ENCODE data around the gene PSMB7.

PSMB7 gene

DNA sequence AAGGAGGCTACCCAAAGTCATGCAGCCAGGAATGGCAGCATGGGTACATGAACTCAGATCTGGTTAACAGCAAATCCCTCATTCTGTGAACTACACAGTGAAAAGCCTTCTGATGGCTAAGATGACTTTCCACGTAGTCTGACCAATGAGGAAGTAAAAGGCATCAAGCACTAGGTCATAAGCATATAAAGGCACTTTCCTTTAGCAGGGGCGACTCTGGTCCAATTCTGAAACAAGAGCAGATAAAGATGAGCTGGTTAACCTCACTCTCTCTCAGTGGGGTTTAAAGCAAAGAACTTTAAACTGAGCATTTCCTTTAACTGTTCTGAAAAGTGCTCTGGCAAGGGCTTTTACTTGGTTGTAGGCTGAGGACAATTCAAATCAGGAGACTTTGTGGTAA is 21.1 kb downstream of the PSMB7 start:
- Histone ChIP-seq H2AFZ (ENCODE audit: low read depth, low read length) (no peak overlapping the region), H3K4me2 (ENCODE audit: insufficient read depth, low read length) (no peak overlapping the region), H3K79me2 (ENCODE audit: insufficient read depth, low read length) (peaks cover 100% of the 10 kb centered on the region), H4K20me1 (ENCODE audit: insufficient read depth, low read length) (peaks cover 69% of the 10 kb centered on the region), H3K4me3 (ENCODE audit: low read depth in 1 of 2, low read length in 2 of 2) (no peak overlapping the region), H3K27ac (ENCODE audit: low read length) (no peak overlapping the region), H3K9ac (ENCODE audit: low read depth, low read length) (no peak overlapping the region), H3K27me3 (ENCODE audit: insufficient read depth, low read length, poor library complexity) (no peaks in the 10 kb centered on the region), H3K4me1 (ENCODE audit: insufficient read depth, low read length) (no peaks in the 10 kb centered on the region), H3K36me3 (ENCODE audit: insufficient read depth, low read length) (peaks cover 43% of the 10 kb centered on the region; the same call in 1 of the 2 replicates), H3K9me3 (ENCODE audit: insufficient read depth, low read length, severe bottlenecking) (no peaks in the 10 kb centered on the region)
- DNase-seq (no peak), ATAC-seq (ENCODE audit: insufficient read depth, low read depth) (no peak)
- TF ChIP-seq EZH2 (IDR thresholded peaks at IDR 0.05; ENCODE audit: borderline replicate concordance, low read depth, low read length, severe bottlenecking), result no peak
- TF ChIP-seq, protein P1, sequence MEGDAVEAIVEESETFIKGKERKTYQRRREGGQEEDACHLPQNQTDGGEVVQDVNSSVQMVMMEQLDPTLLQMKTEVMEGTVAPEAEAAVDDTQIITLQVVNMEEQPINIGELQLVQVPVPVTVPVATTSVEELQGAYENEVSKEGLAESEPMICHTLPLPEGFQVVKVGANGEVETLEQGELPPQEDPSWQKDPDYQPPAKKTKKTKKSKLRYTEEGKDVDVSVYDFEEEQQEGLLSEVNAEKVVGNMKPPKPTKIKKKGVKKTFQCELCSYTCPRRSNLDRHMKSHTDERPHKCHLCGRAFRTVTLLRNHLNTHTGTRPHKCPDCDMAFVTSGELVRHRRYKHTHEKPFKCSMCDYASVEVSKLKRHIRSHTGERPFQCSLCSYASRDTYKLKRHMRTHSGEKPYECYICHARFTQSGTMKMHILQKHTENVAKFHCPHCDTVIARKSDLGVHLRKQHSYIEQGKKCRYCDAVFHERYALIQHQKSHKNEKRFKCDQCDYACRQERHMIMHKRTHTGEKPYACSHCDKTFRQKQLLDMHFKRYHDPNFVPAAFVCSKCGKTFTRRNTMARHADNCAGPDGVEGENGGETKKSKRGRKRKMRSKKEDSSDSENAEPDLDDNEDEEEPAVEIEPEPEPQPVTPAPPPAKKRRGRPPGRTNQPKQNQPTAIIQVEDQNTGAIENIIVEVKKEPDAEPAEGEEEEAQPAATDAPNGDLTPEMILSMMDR (IDR thresholded peaks at IDR 0.05; ENCODE audit: borderline replicate concordance, extremely low read depth, low read length, poor library complexity, severe bottlenecking), result no peak

DNA sequence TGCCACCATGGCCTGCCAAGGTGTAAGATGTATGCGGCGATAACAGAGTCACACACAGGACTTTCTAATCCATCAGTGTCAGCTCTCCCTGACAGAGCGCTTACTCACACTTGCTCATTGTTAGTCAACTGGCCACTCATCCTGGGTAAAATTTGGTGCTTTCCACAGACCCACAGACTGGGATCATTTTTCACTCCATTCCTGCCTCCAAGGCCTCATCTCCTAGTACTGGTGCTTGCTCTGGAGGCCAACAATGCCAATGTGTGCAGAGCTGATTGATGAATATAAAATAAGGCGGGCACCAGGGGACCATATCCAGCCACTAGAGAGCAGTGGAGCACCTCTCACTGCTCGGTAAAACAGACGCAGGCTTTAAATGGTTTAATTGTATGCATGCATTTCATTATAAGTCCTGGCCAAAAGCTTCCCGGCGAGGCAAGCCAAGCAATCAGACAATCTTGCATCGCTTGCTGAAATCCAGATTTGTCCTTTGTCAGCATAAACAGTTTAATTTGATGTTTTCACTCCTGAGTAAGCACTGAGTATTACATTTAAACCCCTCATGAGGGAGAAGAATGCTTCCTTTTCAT is 22.3 kb downstream of the PSMB7 start:
- H3K4me3 ChIP-seq (ENCODE audit: low read depth in 1 of 2, low read length in 2 of 2), result no peak overlapping the region
- no peaks in the 10 kb centered on the region for H3K4me1 ChIP-seq (ENCODE audit: insufficient read depth, low read length)
- no peaks in the 10 kb centered on the region for H3K27me3 ChIP-seq (ENCODE audit: insufficient read depth, low read length, poor library complexity)
- no peak overlapping the region for H2AFZ ChIP-seq (ENCODE audit: low read depth, low read length)
- H4K20me1 ChIP-seq (ENCODE audit: insufficient read depth, low read length), result peaks cover 72% of the 10 kb centered on the region
- H3K9me3 ChIP-seq (ENCODE audit: insufficient read depth, low read length, severe bottlenecking), result no peaks in the 10 kb centered on the region
- ATAC-seq (ENCODE audit: insufficient read depth, low read depth) (no peak), DNase-seq (no peak)
- H3K27ac ChIP-seq (ENCODE audit: low read length), result no peak overlapping the region
- H3K36me3 ChIP-seq (ENCODE audit: insufficient read depth, low read length), result peaks cover 34% of the 10 kb centered on the region; the same call in 1 of the 2 replicates
- H3K9ac ChIP-seq (ENCODE audit: low read depth, low read length), result no peak overlapping the region
- H3K79me2 ChIP-seq (ENCODE audit: insufficient read depth, low read length), result peaks cover 100% of the 10 kb centered on the region
- TF ChIP-seq, protein P1 (IDR thresholded peaks at IDR 0.05; ENCODE audit: borderline replicate concordance, extremely low read depth, low read length, poor library complexity, severe bottlenecking), result no peak
- TF ChIP-seq EZH2 (IDR thresholded peaks at IDR 0.05; ENCODE audit: borderline replicate concordance, low read depth, low read length, severe bottlenecking), result no peak
- H3K4me2 ChIP-seq (ENCODE audit: insufficient read depth, low read length), result no peak overlapping the region

DNA sequence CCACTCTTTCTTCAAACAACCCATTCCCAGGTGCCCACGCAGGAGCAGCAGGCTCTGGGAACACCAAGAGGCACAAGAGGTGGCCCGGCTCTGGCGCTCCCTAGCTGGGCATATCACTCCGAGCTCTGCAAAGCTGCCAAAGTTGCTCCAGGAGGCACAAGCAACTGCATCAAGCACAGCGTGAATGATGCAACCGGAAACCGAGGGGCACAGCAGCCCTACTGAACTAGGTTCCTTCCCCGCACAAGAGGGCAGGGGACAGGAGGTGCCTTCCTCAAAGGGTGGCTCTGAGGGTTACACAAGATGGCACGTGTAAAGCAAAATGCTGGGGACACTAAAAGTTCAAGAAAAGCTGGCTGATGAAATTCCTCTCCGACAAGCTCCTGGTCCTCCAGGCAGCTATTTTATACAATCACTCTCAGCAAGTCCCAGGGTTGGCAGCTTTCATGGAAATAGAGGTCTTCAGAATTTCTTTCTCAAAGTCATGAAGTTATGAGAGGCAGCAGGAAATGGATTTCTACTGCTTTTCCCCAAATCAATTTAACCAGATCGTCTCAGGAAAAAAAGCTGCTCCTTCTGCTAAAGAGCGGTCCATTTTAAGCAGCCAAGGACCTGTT is 22.9 kb downstream of the PSMB7 start:
- no peak overlapping the region for H3K27ac ChIP-seq (ENCODE audit: low read length)
- peaks cover 69% of the 10 kb centered on the region for H4K20me1 ChIP-seq (ENCODE audit: insufficient read depth, low read length)
- no peak for TF ChIP-seq EZH2 (IDR thresholded peaks at IDR 0.05; ENCODE audit: borderline replicate concordance, low read depth, low read length, severe bottlenecking)
- TF ChIP-seq, protein P1 (IDR thresholded peaks at IDR 0.05; ENCODE audit: borderline replicate concordance, extremely low read depth, low read length, poor library complexity, severe bottlenecking), result no peak
- DNase-seq (no peak), ATAC-seq (ENCODE audit: insufficient read depth, low read depth) (peak; percentile 53; the same call in 1 of the 3 replicates)
- H3K79me2 ChIP-seq (ENCODE audit: insufficient read depth, low read length), result peaks cover 100% of the 10 kb centered on the region
- H3K9ac ChIP-seq (ENCODE audit: low read depth, low read length), result no peak overlapping the region
- H3K4me1 ChIP-seq (ENCODE audit: insufficient read depth, low read length), result no peaks in the 10 kb centered on the region
- H3K4me2 ChIP-seq (ENCODE audit: insufficient read depth, low read length), result no peak overlapping the region
- no peaks in the 10 kb centered on the region for H3K27me3 ChIP-seq (ENCODE audit: insufficient read depth, low read length, poor library complexity)
- no peak overlapping the region for H3K4me3 ChIP-seq (ENCODE audit: low read depth in 1 of 2, low read length in 2 of 2)
- no peak overlapping the region for H2AFZ ChIP-seq (ENCODE audit: low read depth, low read length)
- H3K9me3 ChIP-seq (ENCODE audit: insufficient read depth, low read length, severe bottlenecking), result no peaks in the 10 kb centered on the region
- peaks cover 31% of the 10 kb centered on the region; the same call in 1 of the 2 replicates for H3K36me3 ChIP-seq (ENCODE audit: insufficient read depth, low read length)
